Smooth muscle cell (in vitro differentiated cells): ENCODE measurements around the gene LEF1. TPM values are rescaled to one million over a fixed set of nuclear protein-coding genes. Genes with fewer than 3 reads are reported as not detected.

Experiments
- DNase-seq: peaks from one replicate; lab custom pipeline; 2025; ENCODE audit not compliant: unreplicated experiment; lab: John Stamatoyannopoulos, UW
- H2AFZ ChIP-seq: fragments of 200-600 bp; sonication (generic); 2 replicates; pipeline ENCODE4 v1.6.0; 2016; ENCODE audit warnings: antibody characterized with exemption, low read depth, mild to moderate bottlenecking
- H3F3A ChIP-seq: fragments of 200-600 bp; sonication (generic); 2 replicates; pipeline ENCODE4 v1.6.0; 2017; ENCODE audit warnings: antibody characterized with exemption, low read depth
- H3K27ac ChIP-seq: fragments of 200-600 bp; sonication (generic); 2 replicates; pipeline ENCODE4 v1.5.1; 2016; ENCODE audit warnings: low read depth, mild to moderate bottlenecking
- H3K27me3 ChIP-seq: fragments of 200-600 bp; sonication (generic); 2 replicates; pipeline ENCODE4 v1.6.1; 2016; ENCODE audit warnings: low read depth, mild to moderate bottlenecking
- H3K36me3 ChIP-seq: fragments of 200-600 bp; sonication (generic); 2 replicates; pipeline ENCODE4 v1.5.1; 2016; ENCODE audit warnings: low read depth
- H3K4me1 ChIP-seq: fragments of 200-600 bp; sonication (generic); 2 replicates; pipeline ENCODE4 v1.5.1; 2016; ENCODE audit warnings: low read depth
- H3K4me2 ChIP-seq: fragments of 200-600 bp; sonication (generic); 2 replicates; pipeline ENCODE4 v1.6.0; 2016; ENCODE audit warnings: mild to moderate bottlenecking
- H3K4me3 ChIP-seq: fragments of 200-600 bp; sonication (generic); 2 replicates; pipeline ENCODE4 v1.5.1; 2016; ENCODE audit warnings: mild to moderate bottlenecking
- H3K79me2 ChIP-seq: fragments of 200-600 bp; sonication (generic); 2 replicates; pipeline ENCODE4 v1.6.0; 2016; ENCODE audit warnings: low read depth, mild to moderate bottlenecking
- H3K9ac ChIP-seq: fragments of 200-600 bp; sonication (generic); 2 replicates; pipeline ENCODE4 v1.6.0; 2016; ENCODE audit warnings: low read depth
- H3K9me3 ChIP-seq: fragments of 200-600 bp; sonication (generic); replicated peaks from 2 replicates; pipeline ENCODE4 v1.5.1; 2016; ENCODE audit warnings: low read depth
- H4K20me1 ChIP-seq: fragments of 200-600 bp; sonication (generic); 2 replicates; pipeline ENCODE4 v1.6.0; 2016; ENCODE audit warnings: low read depth
- WGBS: methylation state at CpG from one replicate; pipeline ENCODE4 v1.1.7; 2016; ENCODE audit warnings: low lambda C conversion rate; 5-methylcytosine and 5-hydroxymethylcytosine counted together
- polyA plus RNA-seq: library from polyadenylated mRNA; unstranded; fragments of >200 nt; fragmentation: Nextera tagmentation; extraction: Ambion mirVana; gene quantifications from 2 replicates; pipeline ENCODE4 v1.2.1, GENCODE V29; 2016
- total RNA-seq: library from RNA; depleted of rRNA; stranded (reverse); fragments of >200 nt; gene quantifications from 2 replicates; pipeline ENCODE4 v1.2.3, GENCODE V29; 2014
- TF ChIP-seq, protein P1 (sequence below): fragments of 200-600 bp; sonication (generic); IDR thresholded peaks from 2 replicates; pipeline ENCODE4 v1.5.1; 2017; ENCODE audit warnings: borderline replicate concordance, mild to moderate bottlenecking, antibody characterized with exemption; ENCODE audit not compliant: insufficient read depth, poor library complexity, severe bottlenecking

LEF1 gene
- total and polyA plus RNA-seq, 2 experiments from 2014 or later: 87.3 to 96.2 TPM

GRCh38 chr4:108166441-108167315, 2.1 kb downstream of the LEF1 start:
- H3K4me2 ChIP-seq: peak overlapping the region; percentile 98
- peaks cover 45% of the 10 kb centered on the region for H4K20me1 ChIP-seq
- peak overlapping the region; percentile 87 for H3K4me3 ChIP-seq
- H3K9me3 ChIP-seq: no peaks in the 10 kb centered on the region
- DNase-seq: peak; percentile 22
- H3K36me3 ChIP-seq: no peaks in the 10 kb centered on the region
- peaks cover 60% of the 10 kb centered on the region for H3K79me2 ChIP-seq
- WGBS: under 1% methylated on average over 46 of the region's 58 CpGs
- peaks cover 16% of the 10 kb centered on the region for H3F3A ChIP-seq
- H2AFZ ChIP-seq: peak overlapping the region; percentile 92
- TF ChIP-seq, protein P1, sequence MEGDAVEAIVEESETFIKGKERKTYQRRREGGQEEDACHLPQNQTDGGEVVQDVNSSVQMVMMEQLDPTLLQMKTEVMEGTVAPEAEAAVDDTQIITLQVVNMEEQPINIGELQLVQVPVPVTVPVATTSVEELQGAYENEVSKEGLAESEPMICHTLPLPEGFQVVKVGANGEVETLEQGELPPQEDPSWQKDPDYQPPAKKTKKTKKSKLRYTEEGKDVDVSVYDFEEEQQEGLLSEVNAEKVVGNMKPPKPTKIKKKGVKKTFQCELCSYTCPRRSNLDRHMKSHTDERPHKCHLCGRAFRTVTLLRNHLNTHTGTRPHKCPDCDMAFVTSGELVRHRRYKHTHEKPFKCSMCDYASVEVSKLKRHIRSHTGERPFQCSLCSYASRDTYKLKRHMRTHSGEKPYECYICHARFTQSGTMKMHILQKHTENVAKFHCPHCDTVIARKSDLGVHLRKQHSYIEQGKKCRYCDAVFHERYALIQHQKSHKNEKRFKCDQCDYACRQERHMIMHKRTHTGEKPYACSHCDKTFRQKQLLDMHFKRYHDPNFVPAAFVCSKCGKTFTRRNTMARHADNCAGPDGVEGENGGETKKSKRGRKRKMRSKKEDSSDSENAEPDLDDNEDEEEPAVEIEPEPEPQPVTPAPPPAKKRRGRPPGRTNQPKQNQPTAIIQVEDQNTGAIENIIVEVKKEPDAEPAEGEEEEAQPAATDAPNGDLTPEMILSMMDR: no peak
- H3K27me3 ChIP-seq: no peaks in the 10 kb centered on the region
- peak overlapping the region; percentile 66 for H3K9ac ChIP-seq
- H3K27ac ChIP-seq: peak overlapping the region; percentile 60
- H3K4me1 ChIP-seq: peaks cover 39% of the 10 kb centered on the region

- Histone ChIP-seq H3K27me3 (no peaks in the 10 kb centered on the region), H4K20me1 (peaks cover 51% of the 10 kb centered on the region), H3F3A (peaks cover 16% of the 10 kb centered on the region), H3K4me1 (peaks cover 39% of the 10 kb centered on the region), H2AFZ (peak overlapping the region; percentile 12), H3K36me3 (no peaks in the 10 kb centered on the region), H3K9ac (peak overlapping the region; percentile 66), H3K4me2 (peak overlapping the region; percentile 98), H3K4me3 (peak overlapping the region; percentile 87), H3K9me3 (no peaks in the 10 kb centered on the region), H3K79me2 (peaks cover 66% of the 10 kb centered on the region), H3K27ac (peak overlapping the region; percentile 4)
- TF ChIP-seq, protein P1: no peak
- DNase-seq: no peak
- 8% methylated on average over 12 of the region's 12 CpGs for WGBS
Observed at GRCh38 chr4:108166038-108166437, 2.7 kb downstream of the LEF1 start.

DNA sequence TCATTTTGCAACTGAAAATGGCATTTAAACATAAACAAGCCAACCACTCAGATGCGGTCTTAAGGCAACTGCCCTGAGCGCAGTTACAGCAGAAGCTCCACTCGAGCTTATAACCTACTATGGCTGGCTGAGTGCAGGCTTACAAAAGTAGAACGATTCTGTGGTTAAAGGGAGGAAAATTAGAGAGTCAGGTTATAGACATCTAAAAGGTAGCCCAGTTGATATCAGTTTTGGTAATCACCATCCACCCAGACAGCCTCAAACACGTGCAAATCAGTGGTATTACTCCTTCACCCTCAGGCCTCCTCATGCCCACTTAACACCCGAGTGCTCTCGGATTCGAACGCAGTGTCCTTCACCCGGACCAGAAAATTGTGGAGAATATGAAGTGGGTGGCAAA, 3.1 kb downstream of the LEF1 start:
- H3K27me3 ChIP-seq: no peaks in the 10 kb centered on the region
- TF ChIP-seq, protein P1: no peak
- peak overlapping the region; percentile 87 for H3K4me3 ChIP-seq
- peaks cover 70% of the 10 kb centered on the region for H3K79me2 ChIP-seq
- H4K20me1 ChIP-seq: peaks cover 55% of the 10 kb centered on the region
- peak overlapping the region; percentile 98 for H3K4me2 ChIP-seq
- H3K9ac ChIP-seq: peak overlapping the region; percentile 66
- H3K9me3 ChIP-seq: no peaks in the 10 kb centered on the region
- no peak overlapping the region for H2AFZ ChIP-seq
- peak overlapping the region; percentile 4 for H3K27ac ChIP-seq
- DNase-seq: no peak
- H3F3A ChIP-seq: peaks cover 14% of the 10 kb centered on the region
- WGBS: 30% methylated on average over 10 of the region's 10 CpGs
- peaks cover 39% of the 10 kb centered on the region for H3K4me1 ChIP-seq
- no peaks in the 10 kb centered on the region for H3K36me3 ChIP-seq

- Histone ChIP-seq H4K20me1 (peaks cover 78% of the 10 kb centered on the region), H3K4me3 (no peak overlapping the region), H3K27me3 (no peaks in the 10 kb centered on the region), H3F3A (no peaks in the 10 kb centered on the region), H3K4me2 (peak overlapping the region; percentile 98), H2AFZ (no peak overlapping the region), H3K4me1 (peaks cover 25% of the 10 kb centered on the region), H3K27ac (no peak overlapping the region), H3K9ac (no peak overlapping the region), H3K79me2 (peaks cover 93% of the 10 kb centered on the region), H3K36me3 (no peaks in the 10 kb centered on the region), H3K9me3 (no peaks in the 10 kb centered on the region)
- TF ChIP-seq, protein P1: no peak
- 89% methylated on average over 5 of the region's 5 CpGs for WGBS
- no peak for DNase-seq
Observed at GRCh38 chr4:108163351-108163750, 5.4 kb downstream of the LEF1 start.
